ENCODE data around the gene TMEM170B.

Gene TMEM170B

GRCh38 chr6:11589261-11589660, 51.7 kb downstream of the TMEM170B start:
- Histone ChIP-seq H3K4me1 (ENCODE audit: control insufficient read depth in 1 of 2, insufficient read depth in 2 of 2, low read length in 2 of 2) (peaks cover 0 to 13% of the 10 kb centered on the region in 2 donors), H3K36me3 (ENCODE audit: control insufficient read depth in 1 of 2, insufficient read depth in 2 of 2, low read length in 2 of 2) (no peaks in the 10 kb centered on the region), H3K27ac (ENCODE audit: low read length) (no peak overlapping the region), H3K4me3 (ENCODE audit: low read depth in 1 of 2, low read length in 2 of 2) (no peak overlapping the region), H3K9me3 (ENCODE audit: control insufficient read depth in 1 of 2, low read length in 2 of 2) (no peaks in the 10 kb centered on the region), H3K27me3 (ENCODE audit: low read depth, low read length) (no peaks in the 10 kb centered on the region)

- peaks cover 0 to 3% of the 10 kb centered on the region in 2 donors for H3K4me1 ChIP-seq (ENCODE audit: control insufficient read depth in 1 of 2, insufficient read depth in 2 of 2, low read length in 2 of 2)
- no peaks in the 10 kb centered on the region for H3K9me3 ChIP-seq (ENCODE audit: control insufficient read depth in 1 of 2, low read length in 2 of 2)
- H3K27ac ChIP-seq (ENCODE audit: low read length) = no peak overlapping the region
- no peaks in the 10 kb centered on the region for H3K36me3 ChIP-seq (ENCODE audit: control insufficient read depth in 1 of 2, insufficient read depth in 2 of 2, low read length in 2 of 2)
- no peaks in the 10 kb centered on the region for H3K27me3 ChIP-seq (ENCODE audit: low read depth, low read length)
- H3K4me3 ChIP-seq (ENCODE audit: low read depth in 1 of 2, low read length in 2 of 2) = no peak overlapping the region
These were observed 54.9 kb downstream of the TMEM170B start for GRCh38 chr6:11592294-11592906.

- Histone ChIP-seq H3K4me3 (ENCODE audit: low read depth in 1 of 2, low read length in 2 of 2) (no peak overlapping the region), H3K27me3 (ENCODE audit: low read depth, low read length) (no peaks in the 10 kb centered on the region), H3K27ac (ENCODE audit: low read length) (no peak overlapping the region), H3K4me1 (ENCODE audit: control insufficient read depth in 1 of 2, insufficient read depth in 2 of 2, low read length in 2 of 2) (peaks cover 0 to 3% of the 10 kb centered on the region in 2 donors), H3K9me3 (ENCODE audit: control insufficient read depth in 1 of 2, low read length in 2 of 2) (no peaks in the 10 kb centered on the region), H3K36me3 (ENCODE audit: control insufficient read depth in 1 of 2, insufficient read depth in 2 of 2, low read length in 2 of 2) (no peaks in the 10 kb centered on the region)
These were observed 55.5 kb downstream of the TMEM170B start for GRCh38 chr6:11593096-11593495.

- no peak overlapping the region for H3K4me3 ChIP-seq (ENCODE audit: low read depth in 1 of 2, low read length in 2 of 2)
- no peaks in the 10 kb centered on the region for H3K9me3 ChIP-seq (ENCODE audit: control insufficient read depth in 1 of 2, low read length in 2 of 2)
- no peaks in the 10 kb centered on the region for H3K36me3 ChIP-seq (ENCODE audit: control insufficient read depth in 1 of 2, insufficient read depth in 2 of 2, low read length in 2 of 2)
- no peaks in the 10 kb centered on the region for H3K27me3 ChIP-seq (ENCODE audit: low read depth, low read length)
- no peak overlapping the region for H3K27ac ChIP-seq (ENCODE audit: low read length)
- no peaks in the 10 kb centered on the region for H3K4me1 ChIP-seq (ENCODE audit: control insufficient read depth in 1 of 2, insufficient read depth in 2 of 2, low read length in 2 of 2)
These were observed 58.4 kb downstream of the TMEM170B start for GRCh38 chr6:11595903-11596302.

- H3K9me3 ChIP-seq (ENCODE audit: control insufficient read depth in 1 of 2, low read length in 2 of 2) = no peaks in the 10 kb centered on the region
- H3K27me3 ChIP-seq (ENCODE audit: low read depth, low read length) = no peaks in the 10 kb centered on the region
- H3K36me3 ChIP-seq (ENCODE audit: control insufficient read depth in 1 of 2, insufficient read depth in 2 of 2, low read length in 2 of 2) = no peaks in the 10 kb centered on the region
- no peak overlapping the region for H3K27ac ChIP-seq (ENCODE audit: low read length)
- H3K4me3 ChIP-seq (ENCODE audit: low read depth in 1 of 2, low read length in 2 of 2) = no peak overlapping the region
- no peaks in the 10 kb centered on the region for H3K4me1 ChIP-seq (ENCODE audit: control insufficient read depth in 1 of 2, insufficient read depth in 2 of 2, low read length in 2 of 2)
These were observed 59.2 kb downstream of the TMEM170B start for GRCh38 chr6:11596640-11597237.

GRCh38 chr6:11598687-11599086, 61.1 kb downstream of the TMEM170B start:
- Histone ChIP-seq H3K4me3 (ENCODE audit: low read depth in 1 of 2, low read length in 2 of 2) (no peak overlapping the region), H3K36me3 (ENCODE audit: control insufficient read depth in 1 of 2, insufficient read depth in 2 of 2, low read length in 2 of 2) (no peaks in the 10 kb centered on the region), H3K4me1 (ENCODE audit: control insufficient read depth in 1 of 2, insufficient read depth in 2 of 2, low read length in 2 of 2) (no peaks in the 10 kb centered on the region), H3K27me3 (ENCODE audit: low read depth, low read length) (no peaks in the 10 kb centered on the region), H3K9me3 (ENCODE audit: control insufficient read depth in 1 of 2, low read length in 2 of 2) (no peaks in the 10 kb centered on the region), H3K27ac (ENCODE audit: low read length) (no peak overlapping the region)

- peaks cover 0 to 4% of the 10 kb centered on the region in 2 donors for H3K4me1 ChIP-seq (ENCODE audit: control insufficient read depth in 1 of 2, insufficient read depth in 2 of 2, low read length in 2 of 2)
- H3K4me3 ChIP-seq (ENCODE audit: low read depth in 1 of 2, low read length in 2 of 2) = no peak overlapping the region
- H3K9me3 ChIP-seq (ENCODE audit: control insufficient read depth in 1 of 2, low read length in 2 of 2) = no peaks in the 10 kb centered on the region
- no peaks in the 10 kb centered on the region for H3K27me3 ChIP-seq (ENCODE audit: low read depth, low read length)
- no peaks in the 10 kb centered on the region for H3K36me3 ChIP-seq (ENCODE audit: control insufficient read depth in 1 of 2, insufficient read depth in 2 of 2, low read length in 2 of 2)
- H3K27ac ChIP-seq (ENCODE audit: low read length) = no peak overlapping the region
These were observed 62.7 kb downstream of the TMEM170B start for GRCh38 chr6:11600251-11600650.

GRCh38 chr6:11601776-11602605, 64.4 kb downstream of the TMEM170B start:
- Histone ChIP-seq H3K9me3 (ENCODE audit: control insufficient read depth in 1 of 2, low read length in 2 of 2) (no peaks in the 10 kb centered on the region), H3K4me3 (ENCODE audit: low read depth in 1 of 2, low read length in 2 of 2) (no peak overlapping the region), H3K36me3 (ENCODE audit: control insufficient read depth in 1 of 2, insufficient read depth in 2 of 2, low read length in 2 of 2) (no peaks in the 10 kb centered on the region), H3K4me1 (ENCODE audit: control insufficient read depth in 1 of 2, insufficient read depth in 2 of 2, low read length in 2 of 2) (peaks cover 10 to 19% of the 10 kb centered on the region in 2 donors), H3K27ac (ENCODE audit: low read length) (no peak overlapping the region), H3K27me3 (ENCODE audit: low read depth, low read length) (no peaks in the 10 kb centered on the region)

GRCh38 chr6:11604215-11604614, 66.7 kb downstream of the TMEM170B start:
- no peaks in the 10 kb centered on the region for H3K9me3 ChIP-seq (ENCODE audit: control insufficient read depth in 1 of 2, low read length in 2 of 2)
- H3K4me1 ChIP-seq (ENCODE audit: control insufficient read depth in 1 of 2, insufficient read depth in 2 of 2, low read length in 2 of 2) = peaks cover 13 to 31% of the 10 kb centered on the region in 2 donors
- no peak overlapping the region for H3K4me3 ChIP-seq (ENCODE audit: low read depth in 1 of 2, low read length in 2 of 2)
- no peak overlapping the region for H3K27ac ChIP-seq (ENCODE audit: low read length)
- H3K36me3 ChIP-seq (ENCODE audit: control insufficient read depth in 1 of 2, insufficient read depth in 2 of 2, low read length in 2 of 2) = no peaks in the 10 kb centered on the region
- no peaks in the 10 kb centered on the region for H3K27me3 ChIP-seq (ENCODE audit: low read depth, low read length)

GRCh38 chr6:11604836-11605506, 67.4 kb downstream of the TMEM170B start:
- Histone ChIP-seq H3K9me3 (ENCODE audit: control insufficient read depth in 1 of 2, low read length in 2 of 2) (no peaks in the 10 kb centered on the region), H3K4me3 (ENCODE audit: low read depth in 1 of 2, low read length in 2 of 2) (no peak overlapping the region), H3K4me1 (ENCODE audit: control insufficient read depth in 1 of 2, insufficient read depth in 2 of 2, low read length in 2 of 2) (peaks cover 13 to 31% of the 10 kb centered on the region in 2 donors), H3K27me3 (ENCODE audit: low read depth, low read length) (no peaks in the 10 kb centered on the region), H3K36me3 (ENCODE audit: control insufficient read depth in 1 of 2, insufficient read depth in 2 of 2, low read length in 2 of 2) (no peaks in the 10 kb centered on the region), H3K27ac (ENCODE audit: low read length) (no peak overlapping the region)

- no peak overlapping the region for H3K27ac ChIP-seq (ENCODE audit: low read length)
These were observed 68.0 kb downstream of the TMEM170B start for GRCh38 chr6:11605507-11605905.

More at GRCh38 chr6:11605507-11605905, 68.0 kb downstream of the TMEM170B start:
- Histone ChIP-seq H3K36me3 (ENCODE audit: control insufficient read depth in 1 of 2, insufficient read depth in 2 of 2, low read length in 2 of 2) (no peaks in the 10 kb centered on the region), H3K4me3 (ENCODE audit: low read depth in 1 of 2, low read length in 2 of 2) (no peak overlapping the region), H3K9me3 (ENCODE audit: control insufficient read depth in 1 of 2, low read length in 2 of 2) (no peaks in the 10 kb centered on the region), H3K4me1 (ENCODE audit: control insufficient read depth in 1 of 2, insufficient read depth in 2 of 2, low read length in 2 of 2) (peaks cover 13 to 31% of the 10 kb centered on the region in 2 donors), H3K27me3 (ENCODE audit: low read depth, low read length) (no peaks in the 10 kb centered on the region)
